ENCODE results near the gene GPC2.
"Not testable (repeated sequence)": the region's sequence is repeated elsewhere in the genome, so short reads cannot be mapped to it uniquely, and the experiment has no call there.

The GPC2 gene

GRCh38 chr7:100200693-100201092, 23.5 kb upstream of the GPC2 start:
- H3K27ac ChIP-seq, result no peak overlapping the region
- no peak overlapping the region for H2AFZ ChIP-seq

GRCh38 chr7:100198266-100198665, 21.1 kb upstream of the GPC2 start:
- no peak for TF ChIP-seq CTCF (IDR thresholded peaks at IDR 0.05)
- Histone ChIP-seq H2AFZ (no peak overlapping the region), H3K27ac (no peak overlapping the region), H3K79me2 (no peaks in the 10 kb centered on the region), H3K9me3 (ENCODE audit: control insufficient read depth, low read length) (no peaks in the 10 kb centered on the region), H3K9ac (no peak overlapping the region), H3K27me3 (ENCODE audit: control insufficient read depth, insufficient read depth, low read length) (no peaks in the 10 kb centered on the region), H3K4me1 (peaks cover 8% of the 10 kb centered on the region), H3K36me3 (ENCODE audit: control insufficient read depth, insufficient read depth, low read length) (no peaks in the 10 kb centered on the region), H3K4me2 (ENCODE audit: low read length) (no peak overlapping the region), H3K4me3 (ENCODE audit: low read depth, low read length) (no peak overlapping the region)

More at GRCh38 chr7:100200693-100201092, 23.5 kb upstream of the GPC2 start:
- no peaks in the 10 kb centered on the region for H3K36me3 ChIP-seq (ENCODE audit: control insufficient read depth, insufficient read depth, low read length)
- H3K27me3 ChIP-seq (ENCODE audit: control insufficient read depth, insufficient read depth, low read length), result no peaks in the 10 kb centered on the region
- no peak for TF ChIP-seq CTCF (IDR thresholded peaks at IDR 0.05)
- no peak overlapping the region for H3K4me2 ChIP-seq (ENCODE audit: low read length)
- no peak overlapping the region for H3K4me3 ChIP-seq (ENCODE audit: low read depth, low read length)
- H3K9me3 ChIP-seq (ENCODE audit: control insufficient read depth, low read length), result no peaks in the 10 kb centered on the region
- H3K4me1 ChIP-seq, result peaks cover 4% of the 10 kb centered on the region
- H3K9ac ChIP-seq, result no peak overlapping the region
- H3K79me2 ChIP-seq, result no peaks in the 10 kb centered on the region

- peaks cover 29% of the 10 kb centered on the region for H3K4me1 ChIP-seq
- not testable (repeated sequence) for H3K9ac ChIP-seq; H3K4me2 ChIP-seq (ENCODE audit: low read length); H2AFZ ChIP-seq; H3K79me2 ChIP-seq; H3K4me3 ChIP-seq (ENCODE audit: low read depth, low read length); H3K27ac ChIP-seq; H3K9me3 ChIP-seq (ENCODE audit: control insufficient read depth, low read length); H3K27me3 ChIP-seq (ENCODE audit: control insufficient read depth, insufficient read depth, low read length); H3K36me3 ChIP-seq (ENCODE audit: control insufficient read depth, insufficient read depth, low read length)
These were observed 18.7 kb upstream of the GPC2 start for GRCh38 chr7:100195901-100196322.

- TF ChIP-seq CTCF (IDR thresholded peaks at IDR 0.05), result no peak
- Histone ChIP-seq H3K9ac (no peak overlapping the region), H3K4me1 (peaks cover 34% of the 10 kb centered on the region), H3K27me3 (ENCODE audit: control insufficient read depth, insufficient read depth, low read length) (no peaks in the 10 kb centered on the region), H3K4me3 (ENCODE audit: low read depth, low read length) (no peak overlapping the region), H3K36me3 (ENCODE audit: control insufficient read depth, insufficient read depth, low read length) (no peaks in the 10 kb centered on the region), H3K4me2 (ENCODE audit: low read length) (no peak overlapping the region), H3K9me3 (ENCODE audit: control insufficient read depth, low read length) (no peaks in the 10 kb centered on the region), H3K79me2 (no peaks in the 10 kb centered on the region), H2AFZ (no peak overlapping the region), H3K27ac (no peak overlapping the region)
These were observed 18.0 kb upstream of the GPC2 start for GRCh38 chr7:100195222-100195621.

GRCh38 chr7:100192969-100193368, 15.8 kb upstream of the GPC2 start:
- no peaks in the 10 kb centered on the region for H3K36me3 ChIP-seq (ENCODE audit: control insufficient read depth, insufficient read depth, low read length)
- H3K4me1 ChIP-seq, result peaks cover 48% of the 10 kb centered on the region
- H3K4me3 ChIP-seq (ENCODE audit: low read depth, low read length), result no peak overlapping the region
- H3K4me2 ChIP-seq (ENCODE audit: low read length), result peak overlapping the region; percentile 7
- H3K27me3 ChIP-seq (ENCODE audit: control insufficient read depth, insufficient read depth, low read length), result no peaks in the 10 kb centered on the region
- H3K9ac ChIP-seq, result no peak overlapping the region
- H3K9me3 ChIP-seq (ENCODE audit: control insufficient read depth, low read length), result no peaks in the 10 kb centered on the region
- TF ChIP-seq CTCF (IDR thresholded peaks at IDR 0.05), result no peak
- H2AFZ ChIP-seq, result peak overlapping the region; percentile 81
- no peaks in the 10 kb centered on the region for H3K79me2 ChIP-seq
- peak overlapping the region; percentile 92 for H3K27ac ChIP-seq

GRCh38 chr7:100192281-100192862, 15.2 kb upstream of the GPC2 start:
- not testable (repeated sequence) for H3K36me3 ChIP-seq (ENCODE audit: control insufficient read depth, insufficient read depth, low read length); H3K79me2 ChIP-seq; H3K27me3 ChIP-seq (ENCODE audit: control insufficient read depth, insufficient read depth, low read length); H3K9ac ChIP-seq; H3K9me3 ChIP-seq (ENCODE audit: control insufficient read depth, low read length)
- peak overlapping the region; percentile 81 for H2AFZ ChIP-seq
- peak overlapping the region; percentile 12 for H3K4me3 ChIP-seq (ENCODE audit: low read depth, low read length)
- H3K27ac ChIP-seq, result peak overlapping the region; percentile 92
- peaks cover 48% of the 10 kb centered on the region for H3K4me1 ChIP-seq
- peak overlapping the region; percentile 47 for H3K4me2 ChIP-seq (ENCODE audit: low read length)
